Sigmoid colon (tissue), 7 donors: ENCODE results near the gene NEK6. TPM values are rescaled to one million over a fixed set of nuclear protein-coding genes. Genes with fewer than 3 reads are reported as not detected.

Experiments used
- DNase-seq: peaks from one replicate; pipeline ENCODE4 v3.0.0-alpha.2; 2019
- H3K27ac ChIP-seq, 4 donors: fragments of 200-600 bp; sonication (generic); one replicate each; pipeline ENCODE4 v1.5.1; 2016 to 2019; ENCODE audit warnings: mild to moderate bottlenecking in 1 of 4
- H3K27me3 ChIP-seq, 3 donors: fragments of 200-600 bp; sonication (generic); one replicate each; pipeline ENCODE4 v1.5.1; 2019; ENCODE audit warnings: mild to moderate bottlenecking in 1 of 3
- H3K36me3 ChIP-seq, 4 donors: fragments of 200-600 bp; sonication (generic); one replicate each; pipeline ENCODE4 v1.5.1; 2016 to 2019
- H3K4me1 ChIP-seq, 4 donors: fragments of 200-600 bp; sonication (generic); one replicate each; pipeline ENCODE4 v1.5.1; 2017 to 2019
- H3K4me3 ChIP-seq, 4 donors: fragments of 200-600 bp; sonication (generic); one replicate each; pipeline ENCODE4 v1.5.1; 2017 to 2019; ENCODE audit warnings: mild to moderate bottlenecking in 2 of 4, moderate library complexity in 1 of 4
- H3K9me3 ChIP-seq, 4 donors: fragments of 200-600 bp in 3 of 4; sonication (generic) in 3 of 4; one replicate each; pipeline versions ENCODE4 v1.5.1 to v1.6.1; 2013 to 2019
- EP300 ChIP-seq, 4 donors: sonication (generic); formaldehyde crosslinking; IDR thresholded peaks; one replicate each; pipeline ENCODE4 v1.6.1; 2017; ENCODE audit warnings: antibody characterized with exemption in 4 of 4
- POLR2A ChIP-seq, 2 donors: fragments of 450-650 bp; IDR thresholded peaks; one replicate each; pipeline ENCODE4 v1.6.1; 2016; ENCODE audit warnings: antibody characterized with exemption in 2 of 2, mild to moderate bottlenecking in 2 of 2, moderate library complexity in 2 of 2
- POLR2AphosphoS5 ChIP-seq, 4 donors: sonication (generic); formaldehyde crosslinking; IDR thresholded peaks; one replicate each; pipeline ENCODE4 v1.6.1; 2017; ENCODE audit warnings: antibody characterized with exemption in 4 of 4
- WGBS, 2 donors: extraction: QIAGEN DNeasy Blood & Tissue Kit; methylation state at CpG; one replicate each; pipeline ENCODE4 v1.1.7; 2013; 5-methylcytosine and 5-hydroxymethylcytosine counted together
- intact Hi-C: fragments of 100-400 bp; cut with DNase I; formaldehyde crosslinking; loops from one replicate; pipeline ENCODE4 v1.15.1; 2023
- polyA plus RNA-seq, 3 donors: library from polyadenylated mRNA; stranded (reverse); fragments of 200-250 nt; gene quantifications; one replicate each; pipeline ENCODE4 v1.2.3, GENCODE V29; 2013
- total RNA-seq, 4 donors: library from RNA; depleted of rRNA; stranded (reverse); fragments of >200 nt; gene quantifications; one replicate each; pipeline ENCODE4 v1.1.0, GENCODE V29; 2016
- TF ChIP-seq, protein P1 (sequence below), 4 experiments: fragments of 450-650 bp in 3 of 4; fragments of 200-600 bp in 1 of 4; IDR thresholded peaks; one replicate each; pipeline ENCODE4 v1.5.1; 2016 to 2019; ENCODE audit warnings: antibody characterized with exemption in 4 of 4, mild to moderate bottlenecking in 3 of 4, moderate library complexity in 2 of 4
- donor health status: healthy with polysubstance abuse.
- donor health status: Bipolar disorder and iron deficiency.
- donor health status: healthy.

NEK6 gene
- total and polyA plus RNA-seq, 7 donors, result 8.2 to 36.2 (median 18.7) TPM

DNA sequence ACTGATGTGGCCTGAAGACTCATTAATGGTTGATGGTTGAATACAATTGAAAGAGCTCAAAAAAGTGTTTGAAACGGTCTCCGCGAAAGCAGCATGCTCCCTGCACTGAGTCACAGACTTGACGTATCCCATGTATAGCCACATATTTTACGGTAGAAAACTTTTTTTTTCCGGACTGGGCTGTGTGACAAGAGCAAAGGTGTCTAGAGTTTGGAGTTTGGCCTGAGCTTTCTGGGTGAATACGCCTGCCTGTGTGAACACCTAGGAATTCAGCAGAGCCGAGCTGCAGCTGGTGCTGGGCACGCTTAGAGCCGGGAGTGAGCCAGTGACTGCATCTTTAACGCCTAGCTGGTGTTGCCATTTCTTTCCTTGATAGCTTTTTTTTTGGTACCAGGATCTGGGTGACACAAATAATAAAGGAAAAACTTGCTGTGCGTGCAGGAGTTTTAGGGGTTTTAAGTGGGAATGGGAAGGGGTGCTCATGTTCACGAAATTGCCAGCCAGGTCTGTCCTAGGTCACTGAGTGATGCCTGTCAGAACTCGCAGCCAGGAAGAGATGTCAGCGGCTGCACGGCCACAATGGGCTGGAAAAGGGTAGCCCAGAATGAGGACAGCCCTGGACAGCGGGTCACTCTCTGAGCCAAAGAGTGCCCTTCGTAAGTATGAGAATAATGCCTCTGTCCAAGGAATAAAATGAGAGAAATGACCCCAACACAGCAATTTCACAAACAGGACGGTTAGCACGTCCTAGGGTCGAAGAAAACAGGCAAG is 105.8 kb downstream of the NEK6 start:
- H3K36me3 ChIP-seq, result peaks cover 0 to 10% (median 0%) of the 10 kb centered on the region in 4 donors
- no peak for TF ChIP-seq EP300 (IDR thresholded peaks at IDR 0.05)
- TF ChIP-seq POLR2AphosphoS5 (IDR thresholded peaks at IDR 0.05), result no peak
- no peak for TF ChIP-seq POLR2A (IDR thresholded peaks at IDR 0.05)
- TF ChIP-seq, protein P1, sequence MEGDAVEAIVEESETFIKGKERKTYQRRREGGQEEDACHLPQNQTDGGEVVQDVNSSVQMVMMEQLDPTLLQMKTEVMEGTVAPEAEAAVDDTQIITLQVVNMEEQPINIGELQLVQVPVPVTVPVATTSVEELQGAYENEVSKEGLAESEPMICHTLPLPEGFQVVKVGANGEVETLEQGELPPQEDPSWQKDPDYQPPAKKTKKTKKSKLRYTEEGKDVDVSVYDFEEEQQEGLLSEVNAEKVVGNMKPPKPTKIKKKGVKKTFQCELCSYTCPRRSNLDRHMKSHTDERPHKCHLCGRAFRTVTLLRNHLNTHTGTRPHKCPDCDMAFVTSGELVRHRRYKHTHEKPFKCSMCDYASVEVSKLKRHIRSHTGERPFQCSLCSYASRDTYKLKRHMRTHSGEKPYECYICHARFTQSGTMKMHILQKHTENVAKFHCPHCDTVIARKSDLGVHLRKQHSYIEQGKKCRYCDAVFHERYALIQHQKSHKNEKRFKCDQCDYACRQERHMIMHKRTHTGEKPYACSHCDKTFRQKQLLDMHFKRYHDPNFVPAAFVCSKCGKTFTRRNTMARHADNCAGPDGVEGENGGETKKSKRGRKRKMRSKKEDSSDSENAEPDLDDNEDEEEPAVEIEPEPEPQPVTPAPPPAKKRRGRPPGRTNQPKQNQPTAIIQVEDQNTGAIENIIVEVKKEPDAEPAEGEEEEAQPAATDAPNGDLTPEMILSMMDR (IDR thresholded peaks at IDR 0.05), result no peak
- no peak overlapping the region for H3K4me3 ChIP-seq
- no peaks in the 10 kb centered on the region for H3K9me3 ChIP-seq
- intact Hi-C loops, result no loop called here
- H3K27ac ChIP-seq, result no peak overlapping the region
- H3K4me1 ChIP-seq, result peaks cover 0 to 12% (median 11%) of the 10 kb centered on the region in 4 donors
- no peak for DNase-seq
- H3K27me3 ChIP-seq, result no peaks in the 10 kb centered on the region
- WGBS, 2 donors, result 95 to 96% methylated on average over 21 of the region's 21 CpGs

DNA sequence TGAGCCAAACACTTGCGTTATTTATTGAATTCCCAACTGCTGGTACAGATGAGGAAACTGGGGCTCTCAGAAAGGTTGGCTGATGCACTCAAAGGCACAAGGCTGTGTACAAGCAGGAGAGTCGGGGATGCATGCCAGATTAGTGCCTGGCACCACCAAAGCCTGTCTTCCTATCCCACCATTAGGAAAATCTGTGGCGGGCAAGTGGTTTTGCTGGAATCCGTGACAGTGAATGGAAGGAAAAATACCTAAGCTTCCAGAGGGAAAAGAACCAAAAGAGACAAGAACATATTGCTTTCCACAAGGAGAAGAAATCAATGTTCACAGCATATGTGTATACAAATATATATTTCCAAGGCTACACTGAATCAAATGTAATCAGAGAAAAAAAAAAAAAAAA is 106.4 kb downstream of the NEK6 start:
- Histone ChIP-seq H3K27me3 (no peaks in the 10 kb centered on the region), H3K36me3 (peaks cover 0 to 10% (median 0%) of the 10 kb centered on the region in 4 donors), H3K27ac (no peak overlapping the region), H3K4me1 (peaks cover 0 to 12% (median 11%) of the 10 kb centered on the region in 4 donors), H3K9me3 (no peaks in the 10 kb centered on the region), H3K4me3 (no peak overlapping the region)
- WGBS, 2 donors, result 93 to 95% methylated on average over 4 of the region's 4 CpGs
- intact Hi-C loops, result no loop called here
- TF ChIP-seq POLR2A (IDR thresholded peaks at IDR 0.05) (no peak), EP300 (IDR thresholded peaks at IDR 0.05) (no peak), POLR2AphosphoS5 (IDR thresholded peaks at IDR 0.05) (no peak)
- TF ChIP-seq, protein P1 (IDR thresholded peaks at IDR 0.05), result no peak
- no peak for DNase-seq

DNA sequence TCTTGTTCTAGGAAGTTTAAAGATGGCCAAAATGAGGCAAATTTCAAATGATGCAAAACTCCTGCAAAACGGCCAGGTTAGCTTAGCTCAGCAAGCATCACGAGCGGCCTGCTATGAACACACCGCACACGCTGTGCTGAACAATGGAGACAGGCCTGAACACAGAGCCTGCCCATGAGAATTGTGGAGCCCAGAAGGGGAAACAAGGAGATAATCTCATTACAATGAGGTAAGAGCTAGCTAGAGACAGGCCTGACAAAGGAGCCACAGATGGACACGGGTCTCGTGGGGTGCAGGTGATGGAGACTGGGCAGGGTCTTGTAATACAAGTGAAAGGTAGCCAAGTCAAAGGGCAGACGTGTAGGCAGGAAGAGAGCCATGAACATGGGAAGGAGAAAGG is 107.3 kb downstream of the NEK6 start:
- 81 to 89% methylated on average over 8 of the region's 8 CpGs for WGBS, 2 donors
- intact Hi-C loops, result no loop called here
- Histone ChIP-seq H3K27ac (no peak overlapping the region), H3K4me1 (peaks cover 0 to 12% (median 11%) of the 10 kb centered on the region in 4 donors), H3K4me3 (no peak overlapping the region), H3K27me3 (no peaks in the 10 kb centered on the region), H3K9me3 (no peaks in the 10 kb centered on the region), H3K36me3 (peaks cover 0 to 9% (median 0%) of the 10 kb centered on the region in 4 donors)
- TF ChIP-seq POLR2A (IDR thresholded peaks at IDR 0.05) (no peak), POLR2AphosphoS5 (IDR thresholded peaks at IDR 0.05) (no peak), EP300 (IDR thresholded peaks at IDR 0.05) (no peak)
- TF ChIP-seq, protein P1 (IDR thresholded peaks at IDR 0.05), result no peak
- no peak for DNase-seq

DNA sequence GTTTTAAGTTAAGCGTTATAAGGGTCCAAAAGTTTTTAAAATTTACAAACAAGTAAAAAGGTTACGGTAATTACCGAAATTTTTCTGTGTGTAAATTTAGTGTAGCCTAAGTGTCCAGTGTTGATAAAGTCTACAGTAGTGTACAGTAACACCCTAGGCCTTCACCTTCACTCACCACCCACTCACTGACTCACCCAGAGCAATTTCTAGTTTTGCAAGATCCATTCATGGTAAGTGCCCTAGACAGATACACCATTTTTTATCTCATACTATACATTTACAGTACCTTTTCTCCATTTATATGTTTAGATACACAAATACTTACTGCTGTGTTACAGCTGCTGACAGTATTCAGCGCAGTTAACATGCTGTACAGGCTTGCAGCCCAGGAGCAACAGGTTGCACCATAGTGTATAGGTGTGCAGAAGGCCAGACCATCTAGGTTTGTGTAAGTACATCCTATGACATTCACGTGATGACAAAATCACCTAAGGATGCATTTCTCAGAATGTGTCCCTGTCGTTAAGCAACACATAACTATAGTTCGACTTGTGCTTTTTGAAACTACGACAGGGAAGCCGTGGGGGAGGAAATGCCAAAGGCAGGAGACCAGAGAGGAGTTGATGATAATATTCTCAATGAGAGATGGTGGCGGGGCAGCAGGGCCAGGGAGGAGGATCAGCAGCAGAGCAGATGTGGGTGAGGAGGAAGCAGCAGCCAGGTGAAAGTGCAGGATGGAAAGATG is 108.9 kb downstream of the NEK6 start:
- no peaks in the 10 kb centered on the region for H3K9me3 ChIP-seq
- 92 to 93% methylated on average over 10 of the region's 10 CpGs for WGBS, 2 donors
- DNase-seq, result no peak
- TF ChIP-seq POLR2AphosphoS5 (IDR thresholded peaks at IDR 0.05) (no peak), POLR2A (IDR thresholded peaks at IDR 0.05) (no peak), EP300 (IDR thresholded peaks at IDR 0.05) (no peak)
- TF ChIP-seq, protein P1 (IDR thresholded peaks at IDR 0.05), result no peak
- intact Hi-C loops, result no loop called here
- no peaks in the 10 kb centered on the region for H3K27me3 ChIP-seq
- no peak overlapping the region for H3K27ac ChIP-seq
- peaks cover 0 to 7% (median 0%) of the 10 kb centered on the region in 4 donors for H3K36me3 ChIP-seq
- peaks cover 0 to 14% (median 6%) of the 10 kb centered on the region in 4 donors for H3K4me1 ChIP-seq
- H3K4me3 ChIP-seq, result no peak overlapping the region
